GM19238 (cell line): ENCODE results near the gene FKBP4.

ENCODE experiments used
- DNase-seq: peaks from one replicate; pipeline ENCODE4 v3.0.0; 2011; ENCODE audit warnings: low spot score; ENCODE audit not compliant: insufficient read length

FKBP4 gene

DNA sequence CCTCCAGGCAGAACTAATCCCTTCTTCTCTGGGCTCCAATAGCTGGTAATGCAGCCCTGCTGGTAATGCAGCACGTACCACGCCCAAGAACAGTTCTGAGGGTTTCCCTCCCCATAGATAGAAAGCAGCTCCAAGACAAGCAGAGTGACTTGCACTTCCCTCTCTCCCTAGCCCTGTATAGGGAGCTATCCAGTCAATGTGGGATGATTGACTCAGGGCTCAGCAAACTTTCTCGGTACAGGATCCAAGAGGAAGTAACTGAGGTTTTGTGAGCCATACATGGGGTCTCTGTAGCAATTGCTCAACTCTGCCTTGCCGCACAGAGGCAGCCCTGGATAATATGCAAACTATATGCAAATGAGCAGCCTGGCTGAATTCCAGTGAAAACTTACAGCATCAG, 15.5 kb upstream of the FKBP4 start:
- no peak for DNase-seq

DNA sequence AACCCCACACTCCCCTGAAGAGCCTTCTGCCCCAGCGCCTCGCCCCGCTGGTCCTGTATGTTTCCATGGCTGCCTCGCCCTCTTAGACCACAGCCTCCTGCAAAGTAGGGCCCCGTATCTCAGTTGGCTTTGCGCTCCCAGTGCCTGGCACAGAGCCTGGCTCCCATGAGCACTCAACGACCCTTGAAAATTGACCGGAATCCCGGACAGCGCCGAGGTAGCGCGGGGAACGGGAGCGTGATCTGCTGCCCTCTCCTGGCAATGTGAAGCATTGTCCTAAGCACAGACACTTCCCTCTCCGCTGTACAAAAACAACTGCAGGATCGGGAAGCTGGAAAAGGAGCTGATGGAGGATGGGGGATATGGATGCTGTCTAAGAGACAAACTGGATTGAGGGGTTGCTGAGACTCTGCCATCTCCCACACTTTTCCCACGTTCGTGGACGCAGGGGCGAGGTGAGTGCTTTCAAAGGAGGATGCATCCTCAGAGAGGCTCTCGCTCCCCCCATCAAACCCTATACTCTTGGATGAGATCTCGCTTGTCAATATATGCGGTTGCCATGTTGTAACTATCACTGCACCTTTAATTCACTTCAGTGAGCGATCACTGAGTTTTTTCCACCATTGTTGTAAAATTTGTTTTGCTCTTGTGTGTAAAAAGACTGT, 10.7 kb upstream of the FKBP4 start:
- DNase-seq: peak; percentile 29

DNA sequence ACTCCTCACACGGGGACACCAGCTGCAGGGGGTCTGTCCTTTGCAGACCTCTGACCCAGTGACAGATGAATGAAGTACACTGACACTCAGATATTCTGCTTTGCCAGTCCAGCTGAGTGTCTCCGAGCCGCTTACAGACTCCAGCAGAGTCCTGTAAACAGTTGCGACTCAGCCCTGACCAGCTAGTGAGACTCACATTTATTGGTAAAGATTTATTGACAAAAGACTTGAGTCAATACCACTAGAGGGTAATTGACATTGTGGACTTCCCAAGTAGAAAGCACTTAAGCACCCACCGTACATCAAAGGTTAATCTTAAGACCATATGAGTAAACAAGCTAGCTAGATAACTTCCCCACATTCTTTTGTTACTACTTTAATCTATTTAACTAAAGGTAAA, 9.8 kb upstream of the FKBP4 start:
- no peak for DNase-seq

DNA sequence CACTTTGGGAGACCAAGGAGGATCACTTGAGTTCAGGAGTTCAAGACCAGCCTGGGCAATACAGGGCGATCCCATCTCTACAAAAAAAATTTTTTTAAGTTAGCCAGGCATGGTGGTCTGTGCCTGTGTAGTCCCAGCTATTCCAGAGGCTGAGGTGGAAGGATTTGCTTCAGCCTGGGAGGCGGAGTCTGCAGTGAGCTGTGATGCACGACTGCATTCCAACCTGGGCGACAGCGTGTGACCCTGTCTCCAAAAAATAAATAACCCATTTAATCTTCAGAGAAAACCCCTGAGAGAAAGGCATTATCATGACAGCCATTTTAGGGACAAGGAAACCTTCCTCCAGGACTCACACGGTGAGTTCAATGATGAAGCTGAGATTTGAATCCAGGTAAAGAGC, 3.7 kb upstream of the FKBP4 start:
- no peak for DNase-seq

DNA sequence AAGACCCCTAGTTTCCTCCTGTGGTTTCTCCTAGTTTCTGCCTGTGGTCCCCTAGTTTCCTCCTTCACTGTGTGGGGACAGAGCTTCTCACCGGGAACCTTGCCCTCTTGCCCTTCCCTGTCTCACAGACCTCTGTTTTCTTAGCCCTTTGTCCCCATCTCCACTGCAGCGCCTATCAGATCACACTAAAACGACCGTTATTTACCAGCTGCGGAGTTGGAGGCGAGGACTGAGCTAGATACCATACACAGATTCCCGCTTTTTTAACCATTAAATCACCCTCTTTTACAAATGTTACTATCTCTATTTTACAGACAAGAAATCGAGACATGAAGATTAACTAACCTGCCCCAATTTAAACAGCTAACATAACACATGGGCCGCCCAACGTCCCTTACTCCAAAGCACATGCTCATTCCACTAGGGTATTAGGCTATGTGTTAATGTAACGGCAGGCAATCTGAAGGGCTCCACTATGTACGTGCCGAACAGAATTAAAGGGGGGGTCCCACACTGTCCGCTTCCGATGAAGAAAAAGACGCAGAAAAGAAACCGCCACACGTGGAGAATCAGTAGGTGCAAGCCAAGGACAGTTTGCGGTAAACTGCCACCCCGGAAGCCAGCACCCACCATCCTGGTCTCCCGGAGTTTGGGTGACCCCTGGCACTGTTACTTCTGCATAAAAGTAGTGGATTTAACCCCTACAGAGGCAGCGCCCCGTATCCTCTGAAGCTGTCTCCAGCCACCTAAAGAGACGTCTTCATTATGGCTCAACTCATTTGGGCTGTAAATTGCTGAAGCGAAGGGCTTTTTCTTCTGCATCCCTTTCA, 1.9 kb upstream of the FKBP4 start:
- DNase-seq: no peak

- DNase-seq: no peak
Observed at GRCh38 chr12:2793561-2793960, 1.2 kb upstream of the FKBP4 start.

GRCh38 chr12:2794191-2794735, 507 bp upstream of the FKBP4 start:
- peak; percentile 23 for DNase-seq

DNA sequence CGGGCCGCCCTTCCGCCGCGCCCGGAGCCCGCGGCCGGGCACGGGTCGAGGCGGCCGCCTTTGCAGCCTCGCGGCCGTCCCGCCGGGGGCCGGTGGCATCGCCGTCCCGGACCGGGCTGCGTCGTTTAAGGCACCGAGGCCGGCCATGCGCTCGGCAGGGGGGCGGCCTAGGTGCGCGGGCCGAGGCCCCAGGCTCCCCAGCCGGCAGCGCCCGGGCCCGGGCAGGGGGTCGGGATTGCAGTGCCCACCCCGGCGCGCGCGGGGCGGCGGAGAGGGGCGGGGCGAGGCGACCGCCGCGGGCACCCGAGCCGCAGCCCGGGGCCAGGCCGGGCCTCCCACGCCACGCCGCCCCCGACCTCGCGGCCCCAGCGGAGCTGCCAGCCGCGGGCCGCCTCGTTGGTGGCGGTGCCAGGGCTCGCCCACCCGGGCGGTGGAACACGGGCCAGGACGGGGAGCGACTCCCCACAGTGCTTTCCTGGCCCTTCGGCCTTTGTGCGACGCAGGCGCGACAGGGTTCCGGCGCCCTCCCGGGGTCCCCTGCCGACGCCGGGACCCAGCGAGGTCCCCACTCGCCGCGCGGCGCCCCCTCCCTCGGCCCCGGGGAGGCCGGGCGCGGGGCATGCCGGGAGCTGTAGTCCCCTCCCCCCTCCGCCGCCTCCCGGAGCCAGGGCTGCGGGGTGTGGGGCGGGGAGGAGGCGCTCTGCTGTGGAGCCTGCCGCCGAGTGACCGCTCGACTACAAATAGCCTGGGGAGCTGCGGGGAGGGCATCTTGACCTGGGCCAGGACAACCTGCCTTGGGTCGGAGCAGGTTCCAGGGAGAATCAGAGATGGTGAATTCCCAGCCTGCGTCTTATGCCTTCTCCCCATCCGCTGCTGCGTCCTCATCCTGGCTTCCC, 769 bp downstream of the FKBP4 start:
- peak; percentile 96 for DNase-seq

DNA sequence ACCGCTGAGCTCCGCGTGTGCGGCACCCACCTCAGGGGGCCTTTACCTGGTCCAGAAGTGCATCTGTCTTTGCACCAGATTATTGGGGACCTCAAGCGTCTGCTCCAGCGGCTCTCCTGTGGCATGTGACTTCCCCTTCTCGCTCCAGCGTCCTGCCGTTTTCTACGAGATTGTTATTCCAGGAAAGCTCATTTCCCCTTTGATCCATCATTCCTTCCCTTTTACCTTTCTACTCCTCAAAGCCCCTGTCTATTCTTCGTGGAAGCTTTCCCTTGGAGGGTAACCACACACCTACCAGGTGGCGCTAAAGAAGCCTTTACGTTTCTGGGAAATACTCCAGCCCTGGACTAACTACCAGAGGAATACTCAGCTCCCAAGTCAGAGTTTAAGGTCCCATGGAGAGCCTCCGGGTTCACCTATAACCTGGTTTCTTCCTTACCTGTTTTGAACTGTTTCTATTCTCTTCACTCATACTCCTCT, 1.5 kb downstream of the FKBP4 start:
- no peak for DNase-seq

GRCh38 chr12:2797721-2798418, 3.1 kb downstream of the FKBP4 start:
- no peak for DNase-seq

- no peak for DNase-seq
Observed at GRCh38 chr12:2800046-2800570, 5.3 kb downstream of the FKBP4 start.

GRCh38 chr12:2801044-2801783, 6.4 kb downstream of the FKBP4 start:
- no peak for DNase-seq

DNA sequence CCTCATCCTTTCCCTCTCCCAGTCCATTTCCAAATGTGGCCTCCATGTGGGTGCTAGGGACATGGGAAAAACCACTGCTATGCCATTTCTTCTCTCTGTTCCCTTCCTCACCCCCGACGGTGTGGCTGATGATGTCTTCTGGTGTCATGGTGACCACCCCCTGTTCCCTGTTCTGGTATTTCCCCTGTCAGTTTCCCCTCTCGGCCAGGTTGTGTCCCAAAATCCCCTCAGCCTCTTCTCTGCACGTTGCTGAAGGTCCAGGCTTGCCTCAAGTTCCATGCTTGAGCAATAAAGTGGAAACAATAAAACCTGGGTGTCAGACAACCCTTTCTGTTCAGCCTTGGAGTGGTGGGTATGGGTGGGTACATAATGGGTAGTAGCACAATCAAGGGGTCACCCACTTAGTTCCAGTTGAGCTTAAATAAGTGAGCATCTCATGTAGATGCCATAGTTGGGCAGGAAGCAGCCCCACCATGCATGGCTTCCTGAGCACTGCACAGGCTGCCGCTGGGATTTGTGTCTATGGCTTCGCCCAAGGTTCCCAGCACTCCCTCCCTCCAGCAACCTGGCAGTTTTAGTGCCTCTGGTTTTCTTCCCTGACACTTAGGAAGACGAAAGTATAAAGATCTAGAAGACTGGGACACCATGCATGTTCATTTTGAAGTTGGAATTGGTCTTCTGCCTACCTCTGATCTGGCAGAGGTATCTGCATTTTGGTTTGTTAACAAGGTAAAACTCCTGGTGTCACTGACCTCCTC, 9.0 kb downstream of the FKBP4 start:
- DNase-seq: no peak

DNA sequence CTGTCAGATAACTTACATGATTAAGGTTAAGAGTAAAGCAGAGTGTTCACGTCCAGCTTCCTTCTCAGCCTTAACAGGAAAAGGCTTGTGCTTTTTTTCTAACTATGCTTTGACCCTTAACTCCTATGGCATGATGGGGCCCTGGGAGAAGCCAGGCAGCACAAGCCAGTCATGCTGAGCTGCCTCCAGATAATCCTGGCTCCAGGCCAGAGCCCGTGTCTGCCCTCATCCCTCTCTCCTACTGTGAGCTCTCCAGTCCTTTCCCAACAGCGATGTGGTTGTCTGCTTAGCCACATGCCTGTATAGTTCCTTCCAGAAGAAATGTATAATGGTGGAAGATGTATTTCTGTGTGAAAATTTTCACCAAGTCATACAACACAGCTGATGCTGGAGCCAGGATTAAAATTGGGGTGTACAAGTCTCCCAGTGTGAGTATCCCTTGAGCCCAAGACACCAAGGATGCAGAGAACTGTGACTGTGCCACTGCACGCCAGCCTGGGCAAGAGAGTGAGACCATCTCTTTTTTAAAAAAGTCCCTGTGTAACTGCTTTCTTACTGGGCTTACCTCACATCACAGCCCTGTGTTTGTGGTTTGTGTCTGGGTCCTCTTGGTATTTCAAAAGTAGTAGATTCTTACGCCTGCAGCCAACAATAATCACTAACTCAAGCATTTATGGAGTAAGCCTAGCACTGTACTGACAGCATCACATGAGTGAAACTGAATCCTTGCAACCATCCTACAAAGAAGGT, 9.8 kb downstream of the FKBP4 start:
- no peak for DNase-seq

GRCh38 chr12:2805143-2805520, 10.4 kb downstream of the FKBP4 start:
- no peak for DNase-seq

GRCh38 chr12:2806700-2807099, 11.9 kb downstream of the FKBP4 start:
- DNase-seq: no peak

DNA sequence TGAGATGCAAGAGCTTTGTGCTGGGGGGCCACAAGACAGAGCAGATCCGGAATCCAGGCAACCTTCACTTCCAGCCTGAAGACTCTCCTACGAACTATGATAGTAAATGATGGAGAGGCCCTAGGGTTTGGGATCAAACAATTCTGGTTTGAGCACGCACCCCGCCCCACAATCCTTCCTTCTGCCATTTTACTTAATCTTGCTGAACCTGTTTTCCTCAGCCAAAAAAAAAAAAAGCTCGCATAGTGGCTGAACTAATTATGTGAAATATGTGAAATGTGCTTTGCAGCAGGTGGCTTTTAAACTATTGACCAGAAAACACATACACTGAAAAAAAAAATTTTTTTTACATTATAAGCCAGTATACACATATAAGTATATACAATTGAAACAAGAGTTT, 17.0 kb downstream of the FKBP4 start:
- DNase-seq: no peak
